Activated naive CD4-positive, alpha-beta T cell treated with anti-CD3 and anti-CD28 coated beads for 36 hours (primary cell): ENCODE measurements around the gene RACK1. TPM values are rescaled to one million over a fixed set of nuclear protein-coding genes. Genes with fewer than 3 reads are reported as not detected.
A peak's percentile ranks its signal among the peaks of the same experiment; 100 is the strongest.
"Not testable (repeated sequence)": the region's sequence is repeated elsewhere in the genome, so short reads cannot be mapped to it uniquely, and the experiment has no call there.

Experiments
- CTCF ChIA-PET: fragments of 350-600 bp; sonication (Branson Sonifier 250); formaldehyde crosslinking; loops from one replicate; lab custom pipeline; 2021; ENCODE audit warnings: antibody characterized with exemption; lab: Charles Lee
- DNase-seq: peaks from one replicate; pipeline ENCODE4 v3.0.0-alpha.2; 2020
- H3K27ac Mint-ChIP-seq: one replicate; pipeline ENCODE4 v1.8.0; 2021; ENCODE audit warnings: mild to moderate bottlenecking, mixed read lengths
- H3K27me3 Mint-ChIP-seq: one replicate; pipeline ENCODE4 v1.8.0; 2021; ENCODE audit warnings: low read depth, mixed read lengths
- H3K36me3 Mint-ChIP-seq: one replicate; pipeline ENCODE4 v1.8.0; 2021; ENCODE audit warnings: low read depth, mixed read lengths
- H3K4me1 Mint-ChIP-seq: one replicate; pipeline ENCODE4 v1.8.0; 2021; ENCODE audit warnings: low read depth, mixed read lengths
- H3K4me3 Mint-ChIP-seq: one replicate; pipeline ENCODE4 v1.8.0; 2021; ENCODE audit warnings: mild to moderate bottlenecking, moderate library complexity, mixed read lengths
- H3K9me3 Mint-ChIP-seq: one replicate; pipeline ENCODE4 v1.8.0; 2021; ENCODE audit warnings: mixed read lengths
- intact Hi-C: fragments of 100-400 bp; cut with micrococcal nuclease; formaldehyde crosslinking; loops from one replicate; pipeline ENCODE4 v1.15.1; 2023
- total RNA-seq, 2 experiments: library from RNA; stranded (reverse); gene quantifications; one replicate each; pipeline ENCODE4 v1.2.3, GENCODE V29; 2021

Gene RACK1
- 1,000 to 10,000 TPM; 3,176 to 3,362 TPM for total RNA-seq

- Mint-ChIP-seq H3K9me3 (no peaks in the 10 kb centered on the region), H3K36me3 (peaks cover 60% of the 10 kb centered on the region), H3K27me3 (no peaks in the 10 kb centered on the region), H3K4me1 (peaks cover 60% of the 10 kb centered on the region), H3K4me3 (peak within 1 kb of the TSS; percentile 95), H3K27ac (peak within 1 kb of the TSS; percentile 99)
- CTCF ChIA-PET: no interaction called here
- peak; percentile 94 for DNase-seq
- intact Hi-C loops: loop anchor here (1.0 to 5.0 kb wide), 7 partner anchors 18 to 1621 kb away; partner anchors contain the start of genes HNRNPH1, TRIM41 and TRIM52
Observed at GRCh38 chr5:181243564-181244343, at the start of gene RACK1. TSS of gene RACK1 (minus strand) at chr5:181243906. CDS start at chr5:181243800, 106 bp downstream.

- DNase-seq, CTCF ChIA-PET, intact Hi-C loops, H3K27me3 Mint-ChIP-seq, H3K36me3 Mint-ChIP-seq, H3K9me3 Mint-ChIP-seq, H3K4me3 Mint-ChIP-seq, H3K4me1 Mint-ChIP-seq, H3K27ac Mint-ChIP-seq: not testable (repeated sequence)
Observed at GRCh38 chr5:181287331-181287730, 43.6 kb upstream of the RACK1 start.

- CTCF ChIA-PET, H3K27me3 Mint-ChIP-seq, H3K27ac Mint-ChIP-seq, H3K36me3 Mint-ChIP-seq, H3K4me3 Mint-ChIP-seq, H3K4me1 Mint-ChIP-seq, H3K9me3 Mint-ChIP-seq, intact Hi-C loops, DNase-seq: not testable (repeated sequence)
Observed at GRCh38 chr5:181285962-181286705, 42.4 kb upstream of the RACK1 start.

- CTCF ChIA-PET: interaction anchor here (0.6 kb wide), 1 partner anchor 31 kb away, joined by 3 read pairs; no protein-coding TSS in a partner anchor
- H3K36me3 Mint-ChIP-seq, H3K9me3 Mint-ChIP-seq, DNase-seq, H3K4me1 Mint-ChIP-seq, H3K27me3 Mint-ChIP-seq, H3K4me3 Mint-ChIP-seq, H3K27ac Mint-ChIP-seq: not testable (repeated sequence)
- intact Hi-C loops: loop anchor here (1.0 kb wide), 1 partner anchor 102 kb away; no protein-coding TSS in a partner anchor
Observed at GRCh38 chr5:181283841-181284755, 40.4 kb upstream of the RACK1 start.

- H3K27ac Mint-ChIP-seq: no peak overlapping the region
- H3K4me1 Mint-ChIP-seq: no peaks in the 10 kb centered on the region
- H3K9me3 Mint-ChIP-seq: no peaks in the 10 kb centered on the region
- H3K36me3 Mint-ChIP-seq: no peaks in the 10 kb centered on the region
- CTCF ChIA-PET: no interaction called here
- intact Hi-C loops: no loop called here
- H3K4me3 Mint-ChIP-seq: no peak overlapping the region
- no peaks in the 10 kb centered on the region for H3K27me3 Mint-ChIP-seq
- no peak for DNase-seq
Observed at GRCh38 chr5:181283347-181283746, 39.6 kb upstream of the RACK1 start.

DNA sequence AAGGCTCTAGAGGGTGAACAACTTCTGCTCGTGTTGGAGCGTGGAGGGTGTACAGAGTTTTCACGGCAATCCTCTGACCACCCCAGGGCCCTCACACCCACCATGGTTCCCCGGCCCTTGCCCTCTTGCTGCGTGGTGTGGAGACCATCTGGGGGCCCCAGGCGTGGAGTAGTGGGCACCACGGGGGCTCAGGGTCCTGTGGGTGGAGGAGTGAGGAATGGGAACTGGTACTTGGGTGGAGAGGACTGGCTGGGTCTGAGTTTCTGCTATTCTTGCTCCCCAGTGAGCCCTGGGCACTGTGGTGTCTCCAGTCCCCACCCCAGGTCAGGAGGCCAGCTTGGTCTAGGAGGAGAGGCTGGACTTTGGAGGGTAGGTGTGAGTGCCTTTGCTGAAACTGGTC lies 39.2 kb upstream of the RACK1 start:
- CTCF ChIA-PET: no interaction called here
- DNase-seq: no peak
- H3K27ac Mint-ChIP-seq: no peak overlapping the region

DNA sequence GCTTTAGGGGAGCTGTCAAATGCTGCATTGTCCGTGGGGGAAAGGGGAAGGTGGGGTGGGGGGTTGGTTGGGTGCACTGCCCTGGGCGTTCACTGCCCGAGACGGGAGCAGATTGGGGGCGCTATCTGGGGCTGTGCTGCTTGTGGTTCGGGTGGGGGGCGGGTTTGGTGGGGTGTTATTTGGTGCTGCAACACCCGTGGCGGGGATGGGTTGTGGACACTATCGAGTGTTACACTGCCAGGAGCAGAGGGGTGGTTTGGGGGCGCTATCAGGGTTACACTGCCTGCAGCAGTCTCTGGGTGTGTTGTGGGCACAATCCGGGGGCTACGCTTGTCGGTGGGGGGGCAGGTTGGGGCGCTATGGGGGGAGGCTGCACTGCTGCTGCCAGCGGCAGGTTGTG lies 38.7 kb upstream of the RACK1 start:
- H3K9me3 Mint-ChIP-seq, H3K4me3 Mint-ChIP-seq, intact Hi-C loops, H3K36me3 Mint-ChIP-seq, DNase-seq, H3K27ac Mint-ChIP-seq, CTCF ChIA-PET, H3K4me1 Mint-ChIP-seq, H3K27me3 Mint-ChIP-seq: not testable (repeated sequence)

More for the DNA sequence above, 39.2 kb upstream of the RACK1 start:
- Mint-ChIP-seq H3K27me3 (no peaks in the 10 kb centered on the region), H3K9me3 (no peaks in the 10 kb centered on the region), H3K4me1 (no peaks in the 10 kb centered on the region), H3K4me3 (no peak overlapping the region), H3K36me3 (no peaks in the 10 kb centered on the region)
- intact Hi-C loops: no loop called here

GRCh38 chr5:181281984-181282316 lies 38.2 kb upstream of the RACK1 start:
- CTCF ChIA-PET: no interaction called here
- no peak overlapping the region for H3K27ac Mint-ChIP-seq

GRCh38 chr5:181281077-181281983 lies 37.6 kb upstream of the RACK1 start:
- intact Hi-C loops: no loop called here
- H3K9me3 Mint-ChIP-seq: no peaks in the 10 kb centered on the region
- H3K4me1 Mint-ChIP-seq: no peaks in the 10 kb centered on the region
- H3K4me3 Mint-ChIP-seq: no peak overlapping the region
- H3K36me3 Mint-ChIP-seq: no peaks in the 10 kb centered on the region
- CTCF ChIA-PET: no interaction called here
- no peak for DNase-seq
- no peaks in the 10 kb centered on the region for H3K27me3 Mint-ChIP-seq
- H3K27ac Mint-ChIP-seq: no peak overlapping the region

More at GRCh38 chr5:181281984-181282316, 38.2 kb upstream of the RACK1 start:
- intact Hi-C loops: no loop called here
- H3K9me3 Mint-ChIP-seq: no peaks in the 10 kb centered on the region
- H3K4me3 Mint-ChIP-seq: no peak overlapping the region
- H3K36me3 Mint-ChIP-seq: no peaks in the 10 kb centered on the region
- no peaks in the 10 kb centered on the region for H3K27me3 Mint-ChIP-seq
- H3K4me1 Mint-ChIP-seq: no peaks in the 10 kb centered on the region
- no peak for DNase-seq

DNA sequence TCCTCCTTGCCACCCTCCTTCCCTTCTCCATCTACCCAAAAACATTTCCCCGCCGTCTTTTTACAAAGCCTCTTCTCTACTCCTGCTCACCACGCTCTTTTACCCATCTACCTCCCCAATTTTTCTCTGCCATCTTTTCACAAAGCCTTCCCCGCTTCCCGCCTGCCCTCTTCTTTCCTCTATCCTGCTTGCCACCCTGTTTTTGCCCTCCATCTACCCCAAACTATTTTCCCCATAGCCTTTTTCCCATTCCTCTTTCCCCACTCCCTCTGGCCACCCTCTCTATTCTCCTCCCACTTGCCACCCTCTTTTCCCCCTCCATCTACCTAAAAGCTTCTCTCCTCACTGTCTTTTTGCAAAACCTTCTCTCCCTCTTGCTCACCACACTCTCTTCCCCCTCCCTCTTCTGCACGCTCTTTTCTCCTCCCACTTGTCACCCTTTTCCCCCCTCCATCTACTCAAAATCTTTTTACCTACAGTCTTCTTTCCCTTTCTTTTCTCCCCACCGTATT lies 36.6 kb upstream of the RACK1 start:
- H3K9me3 Mint-ChIP-seq: no peaks in the 10 kb centered on the region
- H3K36me3 Mint-ChIP-seq: no peaks in the 10 kb centered on the region
- no peaks in the 10 kb centered on the region for H3K4me1 Mint-ChIP-seq
- no peak overlapping the region for H3K27ac Mint-ChIP-seq
- no peaks in the 10 kb centered on the region for H3K27me3 Mint-ChIP-seq
- CTCF ChIA-PET: no interaction called here
- intact Hi-C loops: no loop called here
- DNase-seq: no peak
- H3K4me3 Mint-ChIP-seq: no peak overlapping the region

DNA sequence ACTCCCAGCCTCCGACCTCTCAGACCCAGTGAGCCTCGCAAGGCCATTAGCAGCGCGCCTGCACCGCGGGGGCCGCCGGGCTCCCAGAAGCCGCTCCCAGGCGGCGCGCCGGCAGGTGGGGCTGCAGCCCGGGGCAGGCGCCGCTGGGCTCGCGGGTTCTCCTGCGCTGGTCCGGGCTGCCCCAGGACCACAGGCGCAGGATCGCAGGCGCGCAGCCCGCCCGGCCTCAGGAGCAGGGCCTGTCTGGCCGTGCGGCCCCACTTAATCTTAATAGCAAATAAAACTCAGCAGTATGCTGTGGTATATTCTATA lies 29.7 kb upstream of the RACK1 start:
- H3K27ac Mint-ChIP-seq, H3K4me1 Mint-ChIP-seq, H3K9me3 Mint-ChIP-seq, CTCF ChIA-PET, H3K36me3 Mint-ChIP-seq, H3K27me3 Mint-ChIP-seq, H3K4me3 Mint-ChIP-seq, intact Hi-C loops: not testable (repeated sequence)
- DNase-seq: peak; percentile 13
